Stimulated activated naive B cell treated with anti-CD40 and anti-IgM and Interleukin-4, amounts not matched to agents 10 μg/mL and 1 μg/mL and 100 μg/mL, for 72 hours (primary cell): ENCODE measurements around the gene FGF9.
A peak's percentile ranks its signal among the peaks of the same experiment; 100 is the strongest.

Experiments
- ATAC-seq, 2 donors: fragments of 150-1000 bp; cut with Tn5 transposase; replicated peaks; 2 replicates each; pipeline ENCODE4 v1.10.0; 2021; ENCODE audit warnings: moderate library complexity in 1 of 2
- DNase-seq: peaks from one replicate; pipeline ENCODE4 v3.0.0; 2021
- H3K27ac Mint-ChIP-seq: one replicate; pipeline ENCODE4 v1.8.0; 2022; ENCODE audit warnings: mild to moderate bottlenecking, mixed read lengths
- H3K27me3 Mint-ChIP-seq, 2 donors: one replicate each; pipeline ENCODE4 v1.8.0; 2022; ENCODE audit warnings: mixed read lengths in 2 of 2
- H3K36me3 Mint-ChIP-seq, 2 donors: one replicate each; pipeline ENCODE4 v1.8.0; 2022; ENCODE audit warnings: mixed read lengths in 2 of 2, mild to moderate bottlenecking in 1 of 2
- H3K4me1 Mint-ChIP-seq, 2 donors: one replicate each; pipeline ENCODE4 v1.8.0; 2022; ENCODE audit warnings: mixed read lengths in 2 of 2, mild to moderate bottlenecking in 1 of 2
- H3K4me3 Mint-ChIP-seq, 2 donors: one replicate each; pipeline ENCODE4 v1.8.0; 2022; ENCODE audit warnings: mild to moderate bottlenecking in 2 of 2, mixed read lengths in 2 of 2, moderate library complexity in 1 of 2
- H3K9me3 Mint-ChIP-seq, 2 donors: one replicate each; pipeline ENCODE4 v1.8.0; 2022; ENCODE audit warnings: mixed read lengths in 2 of 2, mild to moderate bottlenecking in 1 of 2

The FGF9 gene

DNA sequence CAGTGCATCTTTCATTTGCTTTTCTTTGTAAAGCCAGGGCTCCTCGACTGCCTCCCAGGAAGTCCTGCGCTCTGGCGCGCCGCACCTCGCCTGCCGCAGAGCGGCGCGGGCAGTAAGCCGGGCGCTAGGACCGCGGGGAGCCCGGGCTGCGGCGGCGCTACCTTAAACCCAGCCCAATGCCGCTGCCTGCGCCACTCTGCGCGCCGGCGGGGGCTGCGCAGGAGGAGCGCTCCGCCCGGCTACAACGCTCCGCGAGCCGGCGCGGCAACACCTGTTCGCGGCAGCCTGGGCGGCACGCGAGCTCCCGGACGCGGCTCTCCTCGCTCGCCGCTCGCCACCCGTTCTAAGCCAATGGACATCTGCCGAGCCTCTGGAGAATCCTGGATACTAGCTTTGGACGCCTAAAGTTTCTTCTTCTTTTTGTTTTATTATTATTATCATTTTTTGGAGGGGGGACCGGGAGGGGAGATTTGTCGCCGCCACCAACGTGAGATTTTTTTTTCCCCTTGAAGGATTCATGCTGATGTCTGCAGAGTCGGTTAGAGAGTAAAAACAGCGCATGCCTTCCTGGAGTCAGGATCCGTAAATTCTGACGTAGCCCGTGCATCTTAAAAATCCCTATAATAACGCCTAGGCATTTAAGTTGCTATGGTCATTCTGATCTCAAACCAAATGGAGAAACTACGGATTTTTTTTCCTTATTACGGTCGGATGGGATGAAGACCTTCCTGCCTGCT, at the start of gene FGF9:
Gene FGF9 (plus strand): TSS at position 191 of the 737 bp plus-strand sequence. CDS start 840 bp downstream, outside the sequence.
- DNase-seq (peak; percentile 74), ATAC-seq (peak; percentile 81 to 83)
- H3K4me1 Mint-ChIP-seq = peaks cover 35 to 54% of the 10 kb centered on the region in 2 donors
- H3K9me3 Mint-ChIP-seq = no peaks in the 10 kb centered on the region
- H3K36me3 Mint-ChIP-seq = no peaks in the 10 kb centered on the region
- H3K4me3 Mint-ChIP-seq = peak within 1 kb of the TSS; percentile 86 to 89
- H3K27ac Mint-ChIP-seq = peak within 1 kb of the TSS; percentile 71
- H3K27me3 Mint-ChIP-seq = peaks cover 50 to 53% of the 10 kb centered on the region in 2 donors

DNA sequence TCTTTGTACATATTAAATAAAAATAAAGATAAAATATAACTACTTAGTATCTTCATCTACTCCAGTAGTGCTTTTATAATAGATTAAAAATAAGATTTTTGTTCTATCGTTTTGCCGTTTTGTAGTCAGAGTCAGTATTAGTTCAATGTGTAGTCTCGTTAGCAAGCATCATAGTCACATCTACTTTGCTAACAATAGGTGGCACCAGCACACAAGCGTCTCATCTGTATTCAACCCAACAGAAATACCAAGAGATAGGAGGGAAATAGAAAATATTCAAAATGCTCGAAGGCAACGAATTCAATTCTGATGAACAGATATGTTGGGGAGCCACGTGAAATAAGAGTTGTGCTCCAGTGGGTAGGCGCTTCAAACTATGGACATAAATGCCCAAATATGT, 45.5 kb upstream of the FGF9 start:
- Mint-ChIP-seq H3K4me3 (no peak overlapping the region), H3K4me1 (no peaks in the 10 kb centered on the region), H3K36me3 (no peaks in the 10 kb centered on the region), H3K27me3 (peaks cover 7 to 22% of the 10 kb centered on the region in 2 donors), H3K9me3 (no peaks in the 10 kb centered on the region), H3K27ac (no peak overlapping the region)
- ATAC-seq (peak; percentile 50 to 64), DNase-seq (no peak)

DNA sequence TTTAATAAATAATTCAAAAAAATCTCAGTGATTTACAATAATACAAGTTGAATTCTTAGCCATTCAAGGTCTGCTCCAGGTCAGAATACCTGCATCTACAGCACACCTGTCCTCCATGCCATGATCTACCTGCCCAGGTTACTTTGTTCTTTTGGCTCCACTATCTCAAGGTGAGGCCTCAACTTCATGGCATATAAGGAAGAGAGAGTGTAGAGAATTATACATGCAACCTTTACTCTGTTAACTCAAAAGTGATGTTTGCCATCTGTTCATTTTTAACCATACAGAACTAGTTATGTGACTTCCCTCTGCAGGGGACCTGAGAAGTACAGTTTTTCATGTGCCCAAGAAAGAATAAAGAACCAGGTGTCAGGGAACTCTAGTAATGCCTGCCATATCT, 38.7 kb upstream of the FGF9 start:
- ATAC-seq = no peak

DNA sequence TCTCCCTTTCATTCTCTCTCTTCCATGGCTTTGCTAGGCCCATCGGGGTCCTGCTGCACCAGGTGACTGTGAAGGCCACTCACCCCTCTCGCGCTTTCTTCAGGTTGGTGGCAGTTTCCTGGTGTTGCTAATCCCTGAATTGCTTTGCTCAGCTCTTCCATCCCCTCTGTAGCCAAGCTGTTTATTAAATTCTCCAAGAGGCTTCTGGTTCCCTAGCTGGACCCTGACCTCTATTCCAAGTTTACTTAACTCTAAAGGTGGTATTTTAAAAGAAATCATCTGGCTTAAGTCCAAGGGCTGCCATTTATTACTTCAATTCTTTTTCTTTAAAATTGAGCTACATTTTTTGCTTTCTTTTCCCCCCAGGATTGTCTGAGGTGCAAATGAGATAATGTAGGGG, 34.2 kb upstream of the FGF9 start:
- Mint-ChIP-seq H3K36me3 (peaks cover 0 to 3% of the 10 kb centered on the region in 2 donors), H3K4me3 (no peak overlapping the region), H3K4me1 (peaks cover 0 to 6% of the 10 kb centered on the region in 2 donors), H3K27ac (no peak overlapping the region), H3K27me3 (peaks cover 15 to 22% of the 10 kb centered on the region in 2 donors), H3K9me3 (peaks cover 3 to 5% of the 10 kb centered on the region in 2 donors)
- DNase-seq (no peak), ATAC-seq (no peak)

More for the DNA sequence above, 38.7 kb upstream of the FGF9 start:
- peaks cover 20 to 35% of the 10 kb centered on the region in 2 donors for H3K27me3 Mint-ChIP-seq
- DNase-seq = no peak
- H3K36me3 Mint-ChIP-seq = peaks cover 0 to 7% of the 10 kb centered on the region in 2 donors
- H3K4me1 Mint-ChIP-seq = no peaks in the 10 kb centered on the region
- no peak overlapping the region for H3K27ac Mint-ChIP-seq
- H3K4me3 Mint-ChIP-seq = no peak overlapping the region
- H3K9me3 Mint-ChIP-seq = peaks cover 12 to 13% of the 10 kb centered on the region in 2 donors

DNA sequence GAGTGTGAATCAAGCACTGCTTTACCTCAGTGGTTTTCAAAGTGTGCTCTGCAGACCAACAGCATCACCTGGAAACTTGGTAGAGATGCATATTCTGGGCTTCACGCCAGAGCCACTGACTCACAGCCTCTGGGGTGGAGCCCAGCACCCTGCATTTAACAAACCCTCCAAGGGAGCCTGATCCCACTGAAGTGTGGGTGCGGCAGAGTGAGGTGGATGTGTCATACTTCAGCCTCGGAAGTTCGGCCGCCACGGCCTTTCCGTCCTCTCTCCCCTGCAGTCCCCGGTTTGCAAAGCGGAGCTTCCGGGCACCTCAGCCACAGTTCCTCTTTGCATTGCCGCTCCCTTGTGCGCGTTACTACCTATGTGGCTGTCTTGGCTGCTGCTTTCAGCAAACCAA, 33.6 kb upstream of the FGF9 start:
- Mint-ChIP-seq H3K4me1 (peaks cover 0 to 6% of the 10 kb centered on the region in 2 donors), H3K36me3 (no peaks in the 10 kb centered on the region), H3K9me3 (no peaks in the 10 kb centered on the region), H3K27ac (no peak overlapping the region), H3K4me3 (no peak overlapping the region), H3K27me3 (peaks cover 13 to 19% of the 10 kb centered on the region in 2 donors)
- DNase-seq (no peak), ATAC-seq (peak; percentile 51 to 56)

DNA sequence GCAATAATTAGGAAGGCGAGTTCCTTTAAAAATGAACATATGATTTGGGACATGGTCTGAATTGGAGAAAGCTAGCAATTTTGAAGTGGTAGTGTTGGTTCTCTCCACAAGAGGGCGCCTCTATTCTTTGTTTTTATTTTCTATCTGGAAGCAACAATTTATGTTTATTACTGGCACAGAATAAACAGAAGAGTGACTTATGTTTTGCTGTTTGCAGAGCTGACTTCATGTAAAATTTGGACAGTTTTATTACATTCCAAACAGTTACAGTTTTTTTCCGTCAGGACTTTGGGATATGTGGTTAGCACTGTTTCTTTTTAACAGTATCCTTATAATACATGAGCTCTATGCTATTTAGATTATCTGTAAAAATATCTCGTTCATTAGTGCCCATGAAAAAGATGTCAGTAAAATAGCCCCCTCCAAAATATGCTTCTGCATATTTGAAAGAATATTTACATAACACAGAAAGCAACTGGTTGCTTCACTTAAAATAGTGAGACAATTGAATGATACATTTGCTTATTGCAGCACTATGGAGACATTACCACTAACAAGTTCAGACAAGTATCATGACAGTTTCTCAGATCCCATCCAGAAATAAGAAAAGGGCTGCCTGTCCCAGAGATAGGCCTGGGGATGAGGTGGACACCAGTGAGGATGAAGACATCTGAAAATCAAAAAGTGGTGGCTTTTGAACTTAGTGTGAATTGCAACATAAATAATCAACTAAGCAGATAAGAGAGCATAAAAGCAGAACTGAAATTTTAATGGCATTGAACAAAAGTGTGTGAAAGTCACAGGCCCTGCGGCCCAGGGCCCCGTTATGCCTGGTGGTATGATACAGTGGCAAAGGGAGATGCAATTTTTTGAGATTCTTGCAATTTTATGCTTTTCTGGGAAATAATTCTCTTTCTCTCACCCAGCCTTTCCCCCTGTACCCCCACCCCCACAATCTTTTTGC, 32.3 kb upstream of the FGF9 start:
- H3K36me3 Mint-ChIP-seq = no peaks in the 10 kb centered on the region
- H3K4me3 Mint-ChIP-seq = no peak overlapping the region
- peaks cover 11 to 19% of the 10 kb centered on the region in 2 donors for H3K27me3 Mint-ChIP-seq
- no peaks in the 10 kb centered on the region for H3K9me3 Mint-ChIP-seq
- peaks cover 0 to 6% of the 10 kb centered on the region in 2 donors for H3K4me1 Mint-ChIP-seq
- no peak for DNase-seq
- ATAC-seq = no peak
- H3K27ac Mint-ChIP-seq = no peak overlapping the region

DNA sequence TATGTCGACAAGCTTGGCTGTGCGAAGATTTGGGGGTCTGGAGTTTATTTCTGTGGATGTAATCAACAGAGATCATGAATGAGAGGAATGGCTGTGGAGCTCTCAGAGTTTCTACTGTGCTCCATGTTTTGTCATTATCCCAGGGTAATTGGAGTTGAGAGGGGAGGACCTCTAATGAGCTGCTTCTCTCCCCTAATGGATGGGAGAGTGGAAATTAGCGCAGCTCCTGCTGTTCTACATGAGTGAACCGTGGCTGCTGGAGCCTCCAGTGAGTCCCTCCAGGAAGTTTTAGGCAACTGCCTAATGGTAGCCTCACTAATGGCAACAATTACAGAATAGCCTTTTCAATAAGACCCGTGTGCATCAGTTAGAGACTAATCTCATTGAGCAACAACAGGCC, 31.3 kb upstream of the FGF9 start:
- peaks cover 11 to 19% of the 10 kb centered on the region in 2 donors for H3K27me3 Mint-ChIP-seq
- H3K4me1 Mint-ChIP-seq = peaks cover 0 to 6% of the 10 kb centered on the region in 2 donors
- DNase-seq (no peak), ATAC-seq (no peak)
- H3K36me3 Mint-ChIP-seq = no peaks in the 10 kb centered on the region
- H3K4me3 Mint-ChIP-seq = no peak overlapping the region
- H3K9me3 Mint-ChIP-seq = no peaks in the 10 kb centered on the region
- H3K27ac Mint-ChIP-seq = no peak overlapping the region

DNA sequence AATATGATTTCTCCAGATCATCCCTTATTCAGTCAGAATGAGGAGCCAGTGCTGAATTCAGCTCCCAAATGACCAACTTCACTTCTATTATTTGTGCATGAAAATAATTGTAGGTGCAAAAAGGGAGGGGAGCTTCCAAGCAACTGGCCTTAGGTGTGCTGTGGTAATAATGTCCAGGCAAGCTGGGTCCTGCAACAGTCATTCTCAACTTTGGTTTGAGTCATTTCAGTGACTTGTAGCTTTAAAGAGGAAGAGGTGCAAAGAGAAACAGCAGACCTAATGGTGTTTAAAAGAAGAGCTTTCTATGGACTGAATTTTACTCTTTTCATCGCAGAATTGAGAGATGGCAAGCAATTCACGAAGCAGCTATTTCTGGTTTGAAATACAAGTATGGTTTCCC, 29.2 kb upstream of the FGF9 start:
- DNase-seq (no peak), ATAC-seq (peak in 1 of 2 donors; percentile 48)
- H3K9me3 Mint-ChIP-seq = no peaks in the 10 kb centered on the region
- peaks cover 2 to 12% of the 10 kb centered on the region in 2 donors for H3K27me3 Mint-ChIP-seq
- H3K4me1 Mint-ChIP-seq = peaks cover 0 to 6% of the 10 kb centered on the region in 2 donors
- H3K36me3 Mint-ChIP-seq = no peaks in the 10 kb centered on the region
- H3K4me3 Mint-ChIP-seq = no peak overlapping the region
- no peak overlapping the region for H3K27ac Mint-ChIP-seq

DNA sequence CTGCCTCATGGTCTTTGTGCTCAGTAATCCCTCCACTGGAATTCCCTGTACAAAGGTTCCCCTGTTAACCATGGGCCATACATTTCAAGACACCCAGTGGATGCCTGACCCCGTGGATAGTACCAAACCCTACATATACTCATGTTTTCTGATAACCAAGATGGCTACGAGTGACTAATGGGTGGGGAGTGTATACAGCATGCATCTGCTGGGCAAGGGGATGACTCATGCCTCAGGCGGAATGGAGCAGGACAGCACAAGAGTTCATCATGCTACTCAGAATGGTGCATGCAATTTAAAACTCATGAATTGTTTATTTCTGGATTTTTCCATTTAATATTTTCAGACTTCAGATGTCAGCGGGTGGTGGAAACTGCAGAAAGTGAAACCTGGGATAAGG, 13.3 kb upstream of the FGF9 start:
- H3K4me1 Mint-ChIP-seq = no peaks in the 10 kb centered on the region
- peaks cover 30 to 38% of the 10 kb centered on the region in 2 donors for H3K27me3 Mint-ChIP-seq
- H3K9me3 Mint-ChIP-seq = peaks cover 10% of the 10 kb centered on the region in 2 donors
- no peak overlapping the region for H3K4me3 Mint-ChIP-seq
- H3K27ac Mint-ChIP-seq = no peak overlapping the region
- DNase-seq = no peak
- ATAC-seq = no peak
- no peaks in the 10 kb centered on the region for H3K36me3 Mint-ChIP-seq

DNA sequence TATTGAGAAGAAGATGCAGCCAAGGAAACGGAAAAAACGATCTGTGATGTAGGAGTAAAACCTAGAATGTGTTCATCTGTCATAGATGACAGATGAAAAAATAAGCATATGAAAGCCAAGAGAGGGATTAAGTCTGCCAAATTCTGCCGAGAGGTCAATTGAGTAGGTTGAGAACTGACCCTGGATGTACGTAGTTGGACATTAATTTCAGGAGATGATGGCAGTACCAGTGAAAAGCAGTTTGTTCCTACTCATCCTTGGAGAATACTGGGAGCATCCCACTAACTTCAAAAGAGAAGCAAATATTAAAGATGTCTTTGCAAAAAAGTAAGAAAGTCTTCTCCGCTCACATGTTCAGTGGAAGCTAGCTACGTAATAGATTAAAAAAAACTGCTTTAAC, 11.8 kb upstream of the FGF9 start:
- peaks cover 10% of the 10 kb centered on the region in 2 donors for H3K9me3 Mint-ChIP-seq
- H3K4me3 Mint-ChIP-seq = no peak overlapping the region
- no peak for DNase-seq
- H3K36me3 Mint-ChIP-seq = no peaks in the 10 kb centered on the region
- no peaks in the 10 kb centered on the region for H3K4me1 Mint-ChIP-seq
- H3K27me3 Mint-ChIP-seq = peaks cover 30 to 38% of the 10 kb centered on the region in 2 donors
- no peak overlapping the region for H3K27ac Mint-ChIP-seq
- ATAC-seq = no peak

DNA sequence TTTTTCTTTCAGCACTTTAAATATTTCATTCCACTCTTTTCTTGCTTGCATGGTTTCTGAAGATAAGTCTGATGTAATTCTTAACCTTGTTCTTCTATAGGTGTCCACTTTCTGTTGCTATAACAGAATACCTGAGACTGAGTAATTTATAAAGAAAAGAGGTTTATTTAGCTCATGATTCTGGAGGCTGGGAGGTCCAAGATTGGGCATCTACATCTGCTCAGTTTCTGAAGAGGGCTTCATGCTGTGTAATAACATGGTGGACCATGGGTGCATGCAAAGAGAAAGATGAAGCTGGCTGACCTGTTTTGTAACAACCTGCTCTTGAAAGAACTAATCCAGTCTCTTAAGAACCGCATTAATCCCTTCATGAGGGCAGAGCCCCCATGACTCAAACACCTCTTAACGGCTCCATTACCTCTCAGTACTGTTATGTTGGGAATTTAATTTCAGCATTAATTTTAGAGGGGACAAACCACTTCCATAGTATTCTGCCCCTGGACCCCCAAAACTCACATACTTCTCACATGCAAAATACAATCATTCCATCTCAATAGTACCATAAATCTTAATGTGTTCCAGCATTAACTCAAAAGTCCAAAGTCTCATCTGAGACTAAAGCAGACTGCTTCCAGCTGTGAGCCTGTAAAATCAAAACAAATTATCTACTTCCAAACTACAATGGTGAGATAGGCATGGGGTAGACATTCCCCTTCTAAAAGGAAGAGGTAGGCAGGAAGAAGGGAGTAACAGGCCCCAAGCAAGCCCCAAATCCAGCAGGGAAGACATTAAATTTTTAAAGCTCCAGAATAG, 9.6 kb upstream of the FGF9 start:
- Mint-ChIP-seq H3K4me3 (no peak overlapping the region), H3K27me3 (peaks cover 29 to 34% of the 10 kb centered on the region in 2 donors), H3K4me1 (no peaks in the 10 kb centered on the region), H3K36me3 (no peaks in the 10 kb centered on the region), H3K9me3 (peaks cover 4 to 5% of the 10 kb centered on the region in 2 donors), H3K27ac (no peak overlapping the region)
- no peak for ATAC-seq
- DNase-seq = no peak

DNA sequence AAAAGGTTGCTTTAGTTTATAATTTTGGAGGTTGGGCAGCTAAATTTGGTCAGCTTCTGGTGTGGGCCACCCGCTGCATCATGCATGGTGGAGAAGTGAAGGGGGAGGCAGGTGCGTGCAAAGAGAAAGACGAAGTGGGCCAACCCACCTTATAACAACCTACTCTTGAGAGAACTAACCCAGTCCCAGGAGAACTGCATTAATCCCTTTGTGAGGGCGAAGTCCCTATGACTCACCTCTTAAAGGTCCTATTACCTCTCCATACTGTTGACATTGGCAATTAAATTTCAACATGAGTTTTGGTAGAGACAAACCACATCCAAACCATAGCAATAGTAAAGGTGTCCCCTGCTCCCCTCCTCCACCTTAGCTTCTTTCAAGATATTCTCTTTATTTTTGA, 7.7 kb upstream of the FGF9 start:
- Mint-ChIP-seq H3K4me3 (no peak overlapping the region), H3K27me3 (peaks cover 35 to 40% of the 10 kb centered on the region in 2 donors), H3K9me3 (peaks cover 0 to 3% of the 10 kb centered on the region in 2 donors), H3K27ac (no peak overlapping the region), H3K4me1 (no peaks in the 10 kb centered on the region), H3K36me3 (no peaks in the 10 kb centered on the region)
- ATAC-seq (no peak), DNase-seq (no peak)

DNA sequence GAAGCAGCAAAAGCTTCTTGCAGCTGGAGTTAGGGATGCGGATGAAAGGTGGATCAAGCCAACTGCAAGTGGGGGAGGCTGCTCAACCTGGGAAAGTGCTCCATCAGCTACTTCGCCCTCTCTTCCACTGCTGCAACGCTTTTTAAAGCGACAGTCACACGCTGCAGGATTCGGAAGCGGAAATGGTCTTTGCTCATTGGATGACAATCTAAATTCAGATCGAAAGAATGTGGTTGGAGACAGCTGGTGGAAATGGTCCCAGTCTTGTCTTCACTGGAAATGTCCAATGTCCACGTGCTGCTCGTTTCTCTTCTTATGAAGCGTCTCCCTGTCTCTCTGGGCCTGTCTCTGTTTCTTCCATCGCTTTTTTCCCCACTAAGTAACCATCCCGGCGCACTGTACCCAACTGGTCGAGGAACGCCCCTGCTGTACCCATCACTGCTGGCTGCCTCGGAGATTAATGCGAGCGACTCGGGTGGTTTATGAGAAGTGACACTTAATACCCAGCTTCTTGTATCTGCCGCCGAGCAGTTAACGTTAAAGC, 2.1 kb upstream of the FGF9 start:
- peak overlapping the region; percentile 49 for H3K27ac Mint-ChIP-seq
- H3K27me3 Mint-ChIP-seq = peaks cover 42% of the 10 kb centered on the region in 2 donors
- DNase-seq (no peak), ATAC-seq (no peak)
- H3K9me3 Mint-ChIP-seq = no peaks in the 10 kb centered on the region
- peaks cover 25 to 49% of the 10 kb centered on the region in 2 donors for H3K4me1 Mint-ChIP-seq
- peak overlapping the region; percentile 86 to 89 for H3K4me3 Mint-ChIP-seq
- H3K36me3 Mint-ChIP-seq = no peaks in the 10 kb centered on the region
